Fibroblast of skin of right quadriceps (primary cell): ENCODE data around the gene PAPPA2.

Experiments used
- DNase-seq: peaks from one replicate; pipeline ENCODE4 v3.0.0-alpha.2; 2013

Gene PAPPA2

GRCh38 chr1:176775996-176776395 lies 313.0 kb downstream of the PAPPA2 start:
- no peak for DNase-seq

GRCh38 chr1:176778056-176778455 lies 315.1 kb downstream of the PAPPA2 start:
- DNase-seq = no peak

GRCh38 chr1:176779992-176780328 lies 317.0 kb downstream of the PAPPA2 start:
- no peak for DNase-seq

- peak; percentile 2 for DNase-seq
These were observed 320.3 kb downstream of the PAPPA2 start for GRCh38 chr1:176783309-176783708.

- peak; percentile 38 for DNase-seq
These were observed 322.1 kb downstream of the PAPPA2 start for GRCh38 chr1:176785056-176785455.

- peak; percentile 28 for DNase-seq
These were observed 322.8 kb downstream of the PAPPA2 start for GRCh38 chr1:176785791-176786190.

- peak; percentile 3 for DNase-seq
These were observed 323.3 kb downstream of the PAPPA2 start for GRCh38 chr1:176786274-176786673.

- peak; percentile 73 for DNase-seq
These were observed 326.7 kb downstream of the PAPPA2 start for GRCh38 chr1:176789571-176790090.

- DNase-seq = peak; percentile 38
These were observed 327.8 kb downstream of the PAPPA2 start for GRCh38 chr1:176790786-176791185.

GRCh38 chr1:176791906-176792305 lies 328.9 kb downstream of the PAPPA2 start:
- peak; percentile 88 for DNase-seq

GRCh38 chr1:176794897-176795508 lies 332.0 kb downstream of the PAPPA2 start:
- no peak for DNase-seq

- peak; percentile 71 for DNase-seq
These were observed 333.0 kb downstream of the PAPPA2 start for GRCh38 chr1:176795929-176796328.

- no peak for DNase-seq
These were observed 333.6 kb downstream of the PAPPA2 start for GRCh38 chr1:176796583-176796982.

- DNase-seq = no peak
These were observed 336.4 kb downstream of the PAPPA2 start for GRCh38 chr1:176799327-176799726.

- no peak for DNase-seq
These were observed 338.1 kb downstream of the PAPPA2 start for GRCh38 chr1:176800978-176801513.

GRCh38 chr1:176801514-176802020 lies 338.6 kb downstream of the PAPPA2 start:
- peak; percentile 66 for DNase-seq

GRCh38 chr1:176802316-176802715 lies 339.3 kb downstream of the PAPPA2 start:
- no peak for DNase-seq

- no peak for DNase-seq
These were observed 340.1 kb downstream of the PAPPA2 start for GRCh38 chr1:176803042-176803441.

- DNase-seq = no peak
These were observed 340.6 kb downstream of the PAPPA2 start for GRCh38 chr1:176803596-176803995.

GRCh38 chr1:176809292-176809691 lies 346.3 kb downstream of the PAPPA2 start:
- DNase-seq = no peak

GRCh38 chr1:176811511-176812288 lies 348.7 kb downstream of the PAPPA2 start:
- no peak for DNase-seq

GRCh38 chr1:176815621-176816020 lies 352.6 kb downstream of the PAPPA2 start:
- no peak for DNase-seq

GRCh38 chr1:176816232-176816631 lies 353.3 kb downstream of the PAPPA2 start:
- DNase-seq = no peak
